Upper lobe of left lung (tissue), 4 donors: Measurements from ENCODE around the gene DLG2.

Experiments
- CTCF ChIP-seq, 6 experiments: fragments of 450-650 bp in 4 of 6; fragments of 200-600 bp in 2 of 6; sonication (generic) in 2 of 6; IDR thresholded peaks; one replicate each; pipeline ENCODE4 v1.5.1; 2016 to 2019; ENCODE audit warnings: antibody characterized with exemption in 6 of 6
- EP300 ChIP-seq, 4 donors: sonication (generic); formaldehyde crosslinking; IDR thresholded peaks; one replicate each; pipeline ENCODE4 v1.5.1; 2017; ENCODE audit warnings: antibody characterized with exemption in 4 of 4, control low read depth in 2 of 4
- POLR2A ChIP-seq, 4 donors: fragments of 450-650 bp; IDR thresholded peaks; one replicate each; pipeline ENCODE4 v1.5.1; 2016 to 2017; ENCODE audit warnings: antibody characterized with exemption in 4 of 4, mild to moderate bottlenecking in 2 of 4
- POLR2AphosphoS5 ChIP-seq, 2 donors: sonication (generic); formaldehyde crosslinking; IDR thresholded peaks; one replicate each; pipeline ENCODE4 v1.5.1; 2017; ENCODE audit warnings: antibody characterized with exemption in 2 of 2

- TF ChIP-seq CTCF (IDR thresholded peaks at IDR 0.05) (no peak), POLR2A (IDR thresholded peaks at IDR 0.05) (no peak), POLR2AphosphoS5 (IDR thresholded peaks at IDR 0.05) (no peak), EP300 (IDR thresholded peaks at IDR 0.05) (no peak)
Measured at GRCh38 chr11:83791557-83791956, 1835.6 kb downstream of the DLG2 start.
